HEK293 (cell line): Measurements from ENCODE around the gene NOC2L.

ENCODE experiments used
- CTCF ChIA-PET: fragments of 350-600 bp; formaldehyde crosslinking; extraction: SDS; loops from one replicate; lab custom pipeline; 2021; ENCODE audit warnings: antibody characterized with exemption; lab: Yijun Ruan, JAX
- POLR2A ChIA-PET: fragments of 300-600 bp; formaldehyde crosslinking; extraction: SDS; loops from one replicate; lab custom pipeline; 2020; ENCODE audit warnings: antibody characterized with exemption, inconsistent platforms; lab: Yijun Ruan, JAX
- H3K27ac ChIP-seq: fragments of 200-500 bp; sonication (Bioruptor generic); 2 replicates; pipeline ENCODE4 v1.5.1; 2014; ENCODE audit warnings: low read depth, low read length, control low read depth, inconsistent platforms; ENCODE audit errors: extremely low read depth
- H3K36me3 ChIP-seq, 2 experiments: fragments of 200-500 bp in 1 of 2; sonication (Bioruptor generic) in 1 of 2; 1 replicate in 1 of 2; 2 replicates in 1 of 2; pipeline ENCODE4 v1.5.1; 2014 to 2017; ENCODE audit warnings: inconsistent platforms in 2 of 2, low read length in 2 of 2; ENCODE audit not compliant: control insufficient read depth in 2 of 2, insufficient read depth in 1 of 2
- H3K4me1 ChIP-seq: fragments of 200-500 bp; sonication (Bioruptor generic); 2 replicates; pipeline ENCODE4 v1.5.1; 2014; ENCODE audit warnings: mild to moderate bottlenecking, low read length, inconsistent platforms; ENCODE audit not compliant: control insufficient read depth, insufficient read depth
- H3K4me3 ChIP-seq: 2 replicates; pipeline ENCODE4 v1.5.1; 2011; ENCODE audit warnings: low read depth, mild to moderate bottlenecking, control low read depth, low read length, moderate library complexity
- H3K9me3 ChIP-seq: fragments of 200-500 bp; sonication (Bioruptor generic); 2 replicates; pipeline ENCODE4 v1.5.1; 2014; ENCODE audit warnings: low read depth, low read length, inconsistent platforms; ENCODE audit not compliant: control insufficient read depth, insufficient read depth
- GLIS2 ChIP-seq: fragments of 450-650 bp; formaldehyde crosslinking; IDR thresholded peaks from 2 replicates; pipeline ENCODE4 v1.5.1; 2016; ENCODE audit warnings: missing biosample characterization, missing genetic modification characterization
- INSM2 ChIP-seq: fragments of 450-650 bp; formaldehyde crosslinking; IDR thresholded peaks from 2 replicates; pipeline ENCODE4 v1.5.1; 2016; ENCODE audit warnings: missing biosample characterization, missing genetic modification characterization
- KLF17 ChIP-seq: fragments of 450-650 bp; formaldehyde crosslinking; IDR thresholded peaks from 2 replicates; pipeline ENCODE4 v1.5.1; 2016; ENCODE audit warnings: missing biosample characterization, missing genetic modification characterization
- KLF7 ChIP-seq: fragments of 450-650 bp; formaldehyde crosslinking; IDR thresholded peaks from 2 replicates; pipeline ENCODE4 v1.5.1; 2016; ENCODE audit warnings: missing biosample characterization, missing genetic modification characterization, borderline replicate concordance
- KLF8 ChIP-seq: fragments of 450-650 bp; formaldehyde crosslinking; IDR thresholded peaks from 2 replicates; pipeline ENCODE4 v1.5.1; 2016; ENCODE audit warnings: missing biosample characterization, missing genetic modification characterization
- MZF1 ChIP-seq: fragments of 450-650 bp; formaldehyde crosslinking; IDR thresholded peaks from 2 replicates; pipeline ENCODE4 v1.5.1; 2017; ENCODE audit warnings: missing biosample characterization, missing genetic modification characterization, borderline replicate concordance
- OVOL3 ChIP-seq: fragments of 450-650 bp; formaldehyde crosslinking; IDR thresholded peaks from 2 replicates; pipeline ENCODE4 v1.5.1; 2016; ENCODE audit warnings: missing biosample characterization, missing genetic modification characterization
- PATZ1 ChIP-seq: fragments of 450-650 bp; formaldehyde crosslinking; IDR thresholded peaks from 2 replicates; pipeline ENCODE4 v1.5.1; 2016; ENCODE audit warnings: missing biosample characterization, missing genetic modification characterization
- YY1 ChIP-seq: fragments of 450-650 bp; formaldehyde crosslinking; IDR thresholded peaks from 2 replicates; pipeline ENCODE4 v1.5.1; 2018; ENCODE audit warnings: missing biosample characterization, missing genetic modification characterization
- ZBTB10 ChIP-seq: fragments of 450-650 bp; formaldehyde crosslinking; IDR thresholded peaks from 2 replicates; pipeline ENCODE4 v1.5.1; 2016; ENCODE audit warnings: missing biosample characterization, missing genetic modification characterization
- ZBTB17 ChIP-seq: fragments of 450-650 bp; formaldehyde crosslinking; IDR thresholded peaks from 2 replicates; pipeline ENCODE4 v1.5.1; 2016; ENCODE audit warnings: missing biosample characterization, missing genetic modification characterization
- ZFP41 ChIP-seq: fragments of 450-650 bp; formaldehyde crosslinking; IDR thresholded peaks from 2 replicates; pipeline ENCODE4 v1.5.1; 2016; ENCODE audit warnings: missing biosample characterization, missing genetic modification characterization, borderline replicate concordance
- ZIC2 ChIP-seq: fragments of 450-650 bp; formaldehyde crosslinking; IDR thresholded peaks from 2 replicates; pipeline ENCODE4 v1.5.1; 2016; ENCODE audit warnings: missing biosample characterization, missing genetic modification characterization
- ZNF157 ChIP-seq: fragments of 450-650 bp; formaldehyde crosslinking; IDR thresholded peaks from 2 replicates; pipeline ENCODE4 v1.5.1; 2016; ENCODE audit warnings: missing biosample characterization, missing genetic modification characterization
- ZNF26 ChIP-seq: fragments of 450-650 bp; formaldehyde crosslinking; IDR thresholded peaks from 2 replicates; pipeline ENCODE4 v1.5.1; 2016; ENCODE audit warnings: missing biosample characterization, missing genetic modification characterization
- ZNF324 ChIP-seq: fragments of 450-650 bp; formaldehyde crosslinking; IDR thresholded peaks from 2 replicates; pipeline ENCODE4 v1.5.1; 2016; ENCODE audit warnings: missing biosample characterization, missing genetic modification characterization
- ZNF433 ChIP-seq: fragments of 450-650 bp; formaldehyde crosslinking; IDR thresholded peaks from 2 replicates; pipeline ENCODE4 v1.5.1; 2016; ENCODE audit warnings: missing biosample characterization, missing genetic modification characterization, low read depth
- ZNF473 ChIP-seq: fragments of 450-650 bp; formaldehyde crosslinking; IDR thresholded peaks from 2 replicates; pipeline ENCODE4 v1.5.1; 2017; ENCODE audit warnings: missing biosample characterization, missing genetic modification characterization
- ZNF692 ChIP-seq: fragments of 450-650 bp; formaldehyde crosslinking; IDR thresholded peaks from 2 replicates; pipeline ENCODE4 v1.5.1; 2016; ENCODE audit warnings: missing biosample characterization, missing genetic modification characterization
- ZNF791 ChIP-seq: fragments of 450-650 bp; formaldehyde crosslinking; IDR thresholded peaks from 2 replicates; pipeline ENCODE4 v1.5.1; 2016; ENCODE audit warnings: missing biosample characterization, missing genetic modification characterization
- ZNF792 ChIP-seq: fragments of 450-650 bp; formaldehyde crosslinking; IDR thresholded peaks from 2 replicates; pipeline ENCODE4 v1.5.1; 2016; ENCODE audit warnings: missing biosample characterization, missing genetic modification characterization

NOC2L gene

GRCh38 chr1:979744-980072 is 20.7 kb upstream of the NOC2L start:
- no peak overlapping the region for H3K4me3 ChIP-seq
- no peaks in the 10 kb centered on the region for H3K9me3 ChIP-seq
- ChIA-PET CTCF (interaction anchor here (0.6 to 1.0 kb wide), 2 partner anchors 25 to 84 kb away, joined by 4 read pairs; no protein-coding TSS in a partner anchor), POLR2A (no interaction called here)
- H3K4me1 ChIP-seq, result peaks cover 3% of the 10 kb centered on the region; the same call in 1 of the 2 replicates
- H3K36me3 ChIP-seq, result no peaks in the 10 kb centered on the region
- no peak overlapping the region for H3K27ac ChIP-seq
- TF ChIP-seq OVOL3 (tag by site-specific recombination) (no peak), PATZ1 (no peak), ZNF792 (tag by site-specific recombination) (no peak), ZNF157 (no peak), ZNF791 (no peak), ZNF692 (tag by site-specific recombination) (no peak), KLF7 (tag by site-specific recombination) (no peak), KLF17 (tag by site-specific recombination) (no peak), ZIC2 (no peak), ZNF26 (tag by site-specific recombination) (no peak), ZFP41 (tag by site-specific recombination) (no peak), ZBTB17 (no peak), ZNF433 (tag by site-specific recombination) (no peak), ZNF324 (no peak), MZF1 (tag by site-specific recombination) (no peak)

GRCh38 chr1:978835-979743 is 20.0 kb upstream of the NOC2L start:
- ChIA-PET CTCF (interaction anchor here (0.6 to 1.0 kb wide), 2 partner anchors 25 to 84 kb away, joined by 4 read pairs; no protein-coding TSS in a partner anchor), POLR2A (no interaction called here)
- H3K4me1 ChIP-seq, result peaks cover 3% of the 10 kb centered on the region; the same call in 1 of the 2 replicates
- H3K27ac ChIP-seq, result no peak overlapping the region
- no peaks in the 10 kb centered on the region for H3K9me3 ChIP-seq
- H3K36me3 ChIP-seq, result no peaks in the 10 kb centered on the region
- no peak for TF ChIP-seq ZNF473 (tag by site-specific recombination)
- no peak for TF ChIP-seq ZBTB10 (tag by site-specific recombination)
- TF ChIP-seq INSM2 (tag by site-specific recombination), result no peak
- no peak for TF ChIP-seq YY1 (tag by site-specific recombination)
- TF ChIP-seq KLF8 (tag by site-specific recombination), result no peak
- TF ChIP-seq GLIS2 (tag by site-specific recombination), result 0 out of 2 replicates have a peak, but pooled peaks have one; percentile 6
- H3K4me3 ChIP-seq, result no peak overlapping the region
